HG03103 (cell line): Measurements from ENCODE around the gene PLBD2.
A peak's percentile ranks its signal among the peaks of the same experiment; 100 is the strongest.

ENCODE experiments used
- ATAC-seq: cut with Tn5 transposase; IDR thresholded peaks from one replicate; pipeline ENCODE4 v1.9.1; 2021; ENCODE audit warnings: low read depth; ENCODE audit not compliant: unreplicated experiment

PLBD2 gene

GRCh38 chr12:113358381-113359132, at the start of gene PLBD2:
Gene PLBD2 (plus strand): TSS chr12:113358587. CDS start chr12:113358601, 14 bp downstream.
- peak; percentile 88 for ATAC-seq

- no peak for ATAC-seq
These were observed 47.9 kb upstream of the PLBD2 start for GRCh38 chr12:113310489-113310888.

GRCh38 chr12:113314121-113314529, 44.3 kb upstream of the PLBD2 start:
- no peak for ATAC-seq

- ATAC-seq = no peak
These were observed 43.0 kb upstream of the PLBD2 start for GRCh38 chr12:113315358-113315757.

- ATAC-seq = no peak
These were observed 42.2 kb upstream of the PLBD2 start for GRCh38 chr12:113316155-113316554.

GRCh38 chr12:113317122-113317521, 41.3 kb upstream of the PLBD2 start:
- no peak for ATAC-seq

GRCh38 chr12:113318046-113318656, 40.2 kb upstream of the PLBD2 start:
- ATAC-seq = no peak

GRCh38 chr12:113318900-113319628, 39.3 kb upstream of the PLBD2 start:
- ATAC-seq = no peak

GRCh38 chr12:113320401-113320800, 38.0 kb upstream of the PLBD2 start:
- ATAC-seq = no peak

- ATAC-seq = no peak
These were observed 36.0 kb upstream of the PLBD2 start for GRCh38 chr12:113322343-113322742.

GRCh38 chr12:113325916-113326315, 32.5 kb upstream of the PLBD2 start:
- ATAC-seq = no peak

- no peak for ATAC-seq
These were observed 31.5 kb upstream of the PLBD2 start for GRCh38 chr12:113326775-113327395.

GRCh38 chr12:113328368-113328889, 30.0 kb upstream of the PLBD2 start:
- no peak for ATAC-seq

GRCh38 chr12:113329022-113329790, 29.2 kb upstream of the PLBD2 start:
- no peak for ATAC-seq

- ATAC-seq = no peak
These were observed 28.5 kb upstream of the PLBD2 start for GRCh38 chr12:113329791-113330417.

- ATAC-seq = no peak
These were observed 27.9 kb upstream of the PLBD2 start for GRCh38 chr12:113330505-113330904.

- ATAC-seq = no peak
These were observed 25.5 kb upstream of the PLBD2 start for GRCh38 chr12:113332688-113333417.

GRCh38 chr12:113333418-113333750, 25.0 kb upstream of the PLBD2 start:
- no peak for ATAC-seq
